Bronchial smooth muscle cell (primary cell): ENCODE measurements around the gene UTF1. TPM values are rescaled to one million over a fixed set of nuclear protein-coding genes. Genes with fewer than 3 reads are reported as not detected.

Experiments
- total RNA-seq: library from RNA; depleted of rRNA; stranded (reverse); fragments of >200 nt; gene quantifications from 2 replicates; pipeline ENCODE4 v1.2.1, GENCODE V29; 2014

The UTF1 gene, protein sequence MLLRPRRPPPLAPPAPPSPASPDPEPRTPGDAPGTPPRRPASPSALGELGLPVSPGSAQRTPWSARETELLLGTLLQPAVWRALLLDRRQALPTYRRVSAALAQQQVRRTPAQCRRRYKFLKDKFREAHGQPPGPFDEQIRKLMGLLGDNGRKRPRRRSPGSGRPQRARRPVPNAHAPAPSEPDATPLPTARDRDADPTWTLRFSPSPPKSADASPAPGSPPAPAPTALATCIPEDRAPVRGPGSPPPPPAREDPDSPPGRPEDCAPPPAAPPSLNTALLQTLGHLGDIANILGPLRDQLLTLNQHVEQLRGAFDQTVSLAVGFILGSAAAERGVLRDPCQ
- total RNA-seq = not detected in 2 replicates

GRCh38 chr10:133230044-133230361 is at the start of gene UTF1:
Gene UTF1, plus strand, starts transcription at chr10:133230217. Its CDS starts 72 bp downstream, at chr10:133230289.

GRCh38 chr10:133237588-133238465 is 7.8 kb downstream of the UTF1 start, which contains the start of gene VENTX:
Gene VENTX, plus strand, starts transcription at chr10:133237855. Its CDS starts 60 bp downstream, at chr10:133237915.

DNA sequence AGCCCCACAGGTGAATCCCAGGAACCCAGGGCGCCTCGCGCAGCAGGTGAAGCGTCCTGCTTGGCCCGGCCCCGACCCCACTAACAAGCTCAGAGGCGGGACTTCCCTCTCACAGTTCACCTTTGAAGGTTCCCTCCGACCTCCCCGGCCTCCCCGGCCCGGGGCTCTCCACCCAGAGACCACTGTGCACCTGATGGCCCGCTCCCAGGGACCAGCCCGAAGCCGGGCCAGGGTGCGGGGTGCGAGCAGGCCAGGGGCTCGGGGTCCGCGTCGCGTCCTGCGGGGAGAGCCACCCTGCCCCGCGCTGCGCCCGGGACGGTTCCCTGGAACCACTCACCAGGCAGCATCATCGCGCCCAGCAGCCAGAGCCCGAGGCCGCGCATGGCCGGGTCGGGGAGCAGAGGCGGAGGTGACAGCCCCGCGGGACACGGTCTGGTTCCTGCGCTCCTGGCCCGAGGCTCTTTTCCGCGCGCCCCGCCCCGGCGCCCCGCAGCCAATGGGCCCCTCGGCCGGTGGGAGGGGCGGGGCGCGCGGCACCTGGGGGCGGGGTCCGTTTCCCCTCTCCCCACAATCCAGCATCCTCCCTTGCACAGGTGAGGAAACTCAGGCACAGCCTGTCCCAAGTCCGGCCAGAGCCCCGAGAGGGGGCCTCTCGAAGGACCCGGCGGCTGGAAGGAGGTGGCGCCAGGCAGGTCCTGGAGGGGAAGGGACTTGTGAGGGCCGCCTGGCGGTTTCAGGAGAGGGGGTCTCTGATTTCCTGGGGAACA is 46.6 kb downstream of the UTF1 start, which contains the start of gene ADAM8:
ADAM8 (minus strand) TSS at position 434 of the 767 bp plus-strand sequence; CDS start at position 383, 51 bp downstream.

Other genes starting within 250 kb of the UTF1 start
- not detected in 2 replicates for gene ADGRA1, start 142.3 kb upstream of the UTF1 start, total RNA-seq
- 0.47 and 3.3 TPM in 2 replicates for gene KNDC1, start 70.0 kb upstream of the UTF1 start, total RNA-seq
- not detected in 2 replicates for gene VENTX, start 7.6 kb downstream of the UTF1 start, total RNA-seq
- 1.7 and 2.4 TPM in 2 replicates for gene ADAM8, start 46.7 kb downstream of the UTF1 start, total RNA-seq
- 62.6 and 70.2 TPM in 2 replicates for gene TUBGCP2, start 78.7 kb downstream of the UTF1 start, total RNA-seq
- gene ZNF511, start 78.7 kb downstream of the UTF1 start, total RNA-seq = 18.0 and 26.1 TPM in 2 replicates
- 0.16 TPM in 1 of 2 replicates, not detected in the other for gene CALY, start 106.7 kb downstream of the UTF1 start, total RNA-seq
- gene PRAP1, start 117.2 kb downstream of the UTF1 start, total RNA-seq = not detected in 2 replicates
- 11.0 and 18.8 TPM in 2 replicates for gene FUOM, start 127.8 kb downstream of the UTF1 start, total RNA-seq
- gene ECHS1, start 143.1 kb downstream of the UTF1 start, total RNA-seq = 49.7 and 55.3 TPM in 2 replicates
- 6.1 and 6.6 TPM in 2 replicates for gene PAOX, start 149.0 kb downstream of the UTF1 start, total RNA-seq
- gene MTG1, start 163.9 kb downstream of the UTF1 start, total RNA-seq = 21.8 and 25.9 TPM in 2 replicates
- gene SPRN, start 194.4 kb downstream of the UTF1 start, total RNA-seq = 0.17 and 0.63 TPM in 2 replicates
- 3.7 and 4.7 TPM in 2 replicates for gene SCART1, start 223.7 kb downstream of the UTF1 start, total RNA-seq